ENCODE data around the gene ADCYAP1R1.

GRCh38 chr7:31077484-31078362, 25.6 kb downstream of the ADCYAP1R1 start:
- TF ChIP-seq SP1 (IDR thresholded peaks at IDR 0.05) (no peak), SUZ12 (IDR thresholded peaks at IDR 0.05) (no peak), ZNF384 (IDR thresholded peaks at IDR 0.05) (no peak), CTBP1 (IDR thresholded peaks at IDR 0.05; ENCODE audit: borderline replicate concordance) (no peak), BHLHE40 (IDR thresholded peaks at IDR 0.05; ENCODE audit: borderline replicate concordance) (no peak), LEF1 (IDR thresholded peaks at IDR 0.05; ENCODE audit: borderline replicate concordance) (no peak)
